HG02623 (cell line): ENCODE results near the gene CD164L2.
"Not testable (repeated sequence)": the region's sequence is repeated elsewhere in the genome, so short reads cannot be mapped to it uniquely, and the experiment has no call there.

Experiments used
- ATAC-seq: cut with Tn5 transposase; IDR thresholded peaks from one replicate; pipeline ENCODE4 v1.9.1; 2021; ENCODE audit warnings: moderate library complexity; ENCODE audit not compliant: unreplicated experiment

The CD164L2 gene

GRCh38 chr1:27383039-27383605, at the start of gene CD164L2:
CD164L2 (minus strand) TSS chr1:27383333; CDS start chr1:27383239, 94 bp downstream.
- no peak for ATAC-seq

GRCh38 chr1:27432725-27433124, 49.6 kb upstream of the CD164L2 start:
- not testable (repeated sequence) for ATAC-seq

GRCh38 chr1:27431601-27431940, 48.4 kb upstream of the CD164L2 start:
- no peak for ATAC-seq

- ATAC-seq: no peak
Observed at GRCh38 chr1:27430903-27431600, 47.9 kb upstream of the CD164L2 start.

GRCh38 chr1:27429029-27429425, 45.9 kb upstream of the CD164L2 start:
- no peak for ATAC-seq

GRCh38 chr1:27428316-27429028, 45.3 kb upstream of the CD164L2 start:
- ATAC-seq: no peak

GRCh38 chr1:27427816-27428315, 44.7 kb upstream of the CD164L2 start:
- ATAC-seq: no peak

GRCh38 chr1:27427329-27427728, 44.2 kb upstream of the CD164L2 start:
- ATAC-seq: no peak

GRCh38 chr1:27423709-27424108, 40.6 kb upstream of the CD164L2 start:
- no peak for ATAC-seq

- no peak for ATAC-seq
Observed at GRCh38 chr1:27418326-27419185, 35.4 kb upstream of the CD164L2 start.

GRCh38 chr1:27417713-27418112, 34.6 kb upstream of the CD164L2 start:
- ATAC-seq: no peak

GRCh38 chr1:27416387-27417111, 33.4 kb upstream of the CD164L2 start:
- ATAC-seq: no peak

GRCh38 chr1:27414091-27414490, 31.0 kb upstream of the CD164L2 start:
- ATAC-seq: no peak

GRCh38 chr1:27413004-27413403, 29.9 kb upstream of the CD164L2 start:
- no peak for ATAC-seq

- no peak for ATAC-seq
Observed at GRCh38 chr1:27412502-27412901, 29.4 kb upstream of the CD164L2 start.

GRCh38 chr1:27410709-27411108, 27.6 kb upstream of the CD164L2 start:
- no peak for ATAC-seq

GRCh38 chr1:27409669-27410068, 26.5 kb upstream of the CD164L2 start:
- ATAC-seq: no peak

GRCh38 chr1:27408151-27408550, 25.0 kb upstream of the CD164L2 start:
- ATAC-seq: no peak

GRCh38 chr1:27406791-27407190, 23.7 kb upstream of the CD164L2 start:
- not testable (repeated sequence) for ATAC-seq

- ATAC-seq: no peak
Observed at GRCh38 chr1:27406362-27406680, 23.2 kb upstream of the CD164L2 start.
